Transverse colon (tissue), 4 donors: ENCODE measurements around the gene TNC. TPM values are rescaled to one million over a fixed set of nuclear protein-coding genes. Genes with fewer than 3 reads are reported as not detected.

Experiments
- DNase-seq: peaks from one replicate; pipeline ENCODE4 v3.0.0-alpha.2; 2019
- H3K27ac ChIP-seq, 4 donors: fragments of 200-600 bp; sonication (generic); 2 replicates each; pipeline ENCODE4 v1.5.1; 2016 to 2018; ENCODE audit warnings: inconsistent platforms in 4 of 4
- H3K27me3 ChIP-seq: fragments of 200-600 bp; sonication (generic); 2 replicates; pipeline ENCODE4 v1.5.1; 2017; ENCODE audit warnings: inconsistent platforms
- H3K36me3 ChIP-seq, 4 donors: fragments of 200-600 bp; sonication (generic); 2 replicates each; pipeline ENCODE4 v1.5.1; 2017 to 2019; ENCODE audit warnings: inconsistent platforms in 4 of 4
- H3K4me1 ChIP-seq, 4 donors: fragments of 200-600 bp; sonication (generic); 2 replicates each; pipeline ENCODE4 v1.5.1; 2017 to 2020; ENCODE audit warnings: inconsistent platforms in 4 of 4
- H3K4me3 ChIP-seq, 4 donors: fragments of 200-600 bp; sonication (generic); 1 replicate in 1 of 4; 2 replicates in 3 of 4; pipeline versions ENCODE4 v1.5.1 to v1.6.1; 2017 to 2019; ENCODE audit warnings: inconsistent platforms in 4 of 4
- H3K9me3 ChIP-seq, 2 donors: fragments of 200-600 bp; sonication (generic); 2 replicates each; pipeline ENCODE4 v1.5.1; 2017 to 2019; ENCODE audit warnings: inconsistent platforms in 2 of 2
- EP300 ChIP-seq: sonication (generic); formaldehyde crosslinking; IDR thresholded peaks from one replicate; pipeline ENCODE4 v1.6.1; 2017; ENCODE audit warnings: antibody characterized with exemption, low read depth
- POLR2A ChIP-seq: fragments of 450-650 bp; IDR thresholded peaks from one replicate; pipeline ENCODE4 v1.6.1; 2016; ENCODE audit warnings: antibody characterized with exemption, mild to moderate bottlenecking, moderate library complexity
- POLR2AphosphoS5 ChIP-seq, 3 donors: sonication (generic); formaldehyde crosslinking; IDR thresholded peaks; one replicate each; pipeline ENCODE4 v1.6.1; 2016; ENCODE audit warnings: antibody characterized with exemption in 3 of 3
- WGBS, 2 donors: methylation state at CpG; one replicate each; pipeline ENCODE4 v1.1.5; 2018; ENCODE audit warnings: low coverage in 1 of 2; 5-methylcytosine and 5-hydroxymethylcytosine counted together
- in situ Hi-C, 4 donors: fragments of 200-750 bp; cut with MboI; loops; one replicate each; pipeline versions ENCODE4 v1.15.0 to v1.15.1; 2017; ENCODE audit warnings: low sequenced_read_pairs in 3 of 4, low pct_ligation_motif_present in 1 of 4, low pct_unique_long_range_greater_than_20kb in 1 of 4
- intact Hi-C: fragments of 100-400 bp; cut with DNase I; formaldehyde crosslinking; loops from one replicate; pipeline ENCODE4 v1.15.1; 2023; ENCODE audit warnings: low total_unique reads
- total RNA-seq, 4 donors: library from RNA; depleted of rRNA; stranded (reverse); fragments of >200 nt; gene quantifications; one replicate each; pipeline ENCODE4 v1.1.0, GENCODE V29; 2016
- TF ChIP-seq, protein P1 (sequence below), 5 experiments: fragments of 200-600 bp in 3 of 5; fragments of 450-650 bp in 2 of 5; sonication (generic) in 3 of 5; IDR thresholded peaks; 1 replicate in 2 of 5; 2 replicates in 3 of 5; pipeline ENCODE4 v1.5.1; 2016 to 2017; ENCODE audit warnings: antibody characterized with exemption in 5 of 5, inconsistent platforms in 3 of 5, mild to moderate bottlenecking in 2 of 5, moderate library complexity in 1 of 5

The TNC gene
- total RNA-seq, 4 donors from 2014 or later, result 29.4 to 316 (median 61.9) TPM

DNA sequence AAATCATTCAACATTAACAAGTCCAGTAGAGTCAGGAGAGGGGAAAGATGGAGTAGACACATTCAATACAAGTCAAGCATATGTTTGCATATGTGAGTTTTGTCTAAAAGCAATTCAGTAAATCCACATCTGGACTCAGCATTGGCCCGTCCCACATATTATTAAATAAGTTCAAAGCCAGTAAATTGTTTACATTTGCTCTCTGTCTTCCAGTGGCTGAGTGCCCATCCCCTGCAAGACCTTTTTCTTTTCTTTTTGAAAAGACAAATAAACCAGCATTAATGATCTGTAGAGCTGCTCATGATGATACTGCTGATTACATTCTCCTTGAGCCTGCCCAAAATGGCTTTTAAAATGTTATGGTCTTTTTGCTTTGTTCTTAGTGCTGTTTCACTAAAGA lies 71.1 kb downstream of the TNC start:
- H3K9me3 ChIP-seq, result no peaks in the 10 kb centered on the region
- in situ Hi-C loops, result no loop called here
- H3K4me3 ChIP-seq, result no peak overlapping the region
- H3K27ac ChIP-seq, result peak overlapping the region; percentile 3 to 62 (median 34)
- WGBS, 2 donors, result 71 to 75% methylated on average over 1 of the region's 1 CpG
- H3K4me1 ChIP-seq, result peaks cover 0 to 3% (median 0%) of the 10 kb centered on the region in 4 donors
- intact Hi-C loops, result no loop called here
- H3K36me3 ChIP-seq, result no peaks in the 10 kb centered on the region
- no peak for TF ChIP-seq EP300
- TF ChIP-seq, protein P1, sequence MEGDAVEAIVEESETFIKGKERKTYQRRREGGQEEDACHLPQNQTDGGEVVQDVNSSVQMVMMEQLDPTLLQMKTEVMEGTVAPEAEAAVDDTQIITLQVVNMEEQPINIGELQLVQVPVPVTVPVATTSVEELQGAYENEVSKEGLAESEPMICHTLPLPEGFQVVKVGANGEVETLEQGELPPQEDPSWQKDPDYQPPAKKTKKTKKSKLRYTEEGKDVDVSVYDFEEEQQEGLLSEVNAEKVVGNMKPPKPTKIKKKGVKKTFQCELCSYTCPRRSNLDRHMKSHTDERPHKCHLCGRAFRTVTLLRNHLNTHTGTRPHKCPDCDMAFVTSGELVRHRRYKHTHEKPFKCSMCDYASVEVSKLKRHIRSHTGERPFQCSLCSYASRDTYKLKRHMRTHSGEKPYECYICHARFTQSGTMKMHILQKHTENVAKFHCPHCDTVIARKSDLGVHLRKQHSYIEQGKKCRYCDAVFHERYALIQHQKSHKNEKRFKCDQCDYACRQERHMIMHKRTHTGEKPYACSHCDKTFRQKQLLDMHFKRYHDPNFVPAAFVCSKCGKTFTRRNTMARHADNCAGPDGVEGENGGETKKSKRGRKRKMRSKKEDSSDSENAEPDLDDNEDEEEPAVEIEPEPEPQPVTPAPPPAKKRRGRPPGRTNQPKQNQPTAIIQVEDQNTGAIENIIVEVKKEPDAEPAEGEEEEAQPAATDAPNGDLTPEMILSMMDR (IDR thresholded peaks at IDR 0.05), result no peak
- TF ChIP-seq POLR2AphosphoS5 (IDR thresholded peaks at IDR 0.05), result no peak
- no peak for TF ChIP-seq POLR2A
- DNase-seq, result no peak
- no peaks in the 10 kb centered on the region for H3K27me3 ChIP-seq

DNA sequence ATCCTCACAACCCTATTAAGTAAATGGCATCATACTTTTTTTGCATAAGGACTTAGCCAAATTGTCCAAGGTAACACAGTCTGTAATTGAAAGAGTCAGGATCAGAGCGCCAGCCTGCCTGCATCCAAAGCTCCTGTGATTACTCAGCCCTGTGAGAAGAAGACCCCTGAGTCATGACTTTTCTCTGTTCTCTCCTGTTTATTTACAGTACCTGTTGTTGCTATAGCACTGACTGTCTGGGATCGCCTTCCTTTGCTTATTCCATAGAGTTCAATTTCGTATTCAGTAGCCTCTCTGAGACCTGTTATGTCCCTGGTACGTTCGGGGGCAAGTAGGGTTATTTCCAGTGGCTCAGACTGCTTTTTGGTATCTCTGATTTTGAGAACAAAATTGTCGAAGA lies 71.8 kb downstream of the TNC start:
- Histone ChIP-seq H3K27me3 (no peaks in the 10 kb centered on the region), H3K4me1 (peaks cover 0 to 3% (median 0%) of the 10 kb centered on the region in 4 donors), H3K4me3 (no peak overlapping the region), H3K27ac (peak overlapping the region; percentile 3 to 62 (median 34)), H3K36me3 (no peaks in the 10 kb centered on the region), H3K9me3 (no peaks in the 10 kb centered on the region)
- 89 to 90% methylated on average over 6 of the region's 6 CpGs for WGBS, 2 donors
- in situ Hi-C loops, result no loop called here
- TF ChIP-seq POLR2AphosphoS5 (IDR thresholded peaks at IDR 0.05), result no peak
- TF ChIP-seq EP300, result no peak
- TF ChIP-seq, protein P1 (IDR thresholded peaks at IDR 0.05), result no peak
- TF ChIP-seq POLR2A, result no peak
- intact Hi-C loops, result no loop called here
- DNase-seq, result no peak

DNA sequence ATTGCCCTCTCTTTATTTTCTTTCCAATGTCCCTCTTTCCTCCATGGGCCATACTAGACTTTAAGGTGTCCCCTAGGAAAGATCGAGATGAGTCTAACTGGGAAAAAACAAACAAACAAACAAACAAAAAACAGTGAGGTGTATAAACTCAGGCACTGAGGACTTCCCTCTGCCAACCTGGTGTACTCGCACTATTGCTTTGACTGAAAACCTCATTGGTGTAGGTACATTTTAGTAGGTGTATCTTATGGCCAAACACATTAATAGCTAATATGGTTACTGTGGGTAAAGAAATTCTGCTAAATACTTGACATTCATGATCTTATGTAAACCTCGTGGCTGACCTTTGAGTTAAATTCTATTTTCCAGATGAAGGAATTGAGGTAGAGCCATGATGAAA lies 74.3 kb downstream of the TNC start:
- Histone ChIP-seq H3K27me3 (no peaks in the 10 kb centered on the region), H3K27ac (peak overlapping the region; percentile 36 to 62 (median 39)), H3K9me3 (no peaks in the 10 kb centered on the region), H3K36me3 (no peaks in the 10 kb centered on the region), H3K4me3 (no peak overlapping the region), H3K4me1 (peaks cover 0 to 10% (median 6%) of the 10 kb centered on the region in 4 donors)
- in situ Hi-C loops, result no loop called here
- TF ChIP-seq POLR2AphosphoS5 (IDR thresholded peaks at IDR 0.05), result no peak
- no peak for TF ChIP-seq POLR2A
- intact Hi-C loops, result no loop called here
- WGBS, 2 donors, result 68 to 80% methylated on average over 3 of the region's 3 CpGs
- DNase-seq, result no peak

DNA sequence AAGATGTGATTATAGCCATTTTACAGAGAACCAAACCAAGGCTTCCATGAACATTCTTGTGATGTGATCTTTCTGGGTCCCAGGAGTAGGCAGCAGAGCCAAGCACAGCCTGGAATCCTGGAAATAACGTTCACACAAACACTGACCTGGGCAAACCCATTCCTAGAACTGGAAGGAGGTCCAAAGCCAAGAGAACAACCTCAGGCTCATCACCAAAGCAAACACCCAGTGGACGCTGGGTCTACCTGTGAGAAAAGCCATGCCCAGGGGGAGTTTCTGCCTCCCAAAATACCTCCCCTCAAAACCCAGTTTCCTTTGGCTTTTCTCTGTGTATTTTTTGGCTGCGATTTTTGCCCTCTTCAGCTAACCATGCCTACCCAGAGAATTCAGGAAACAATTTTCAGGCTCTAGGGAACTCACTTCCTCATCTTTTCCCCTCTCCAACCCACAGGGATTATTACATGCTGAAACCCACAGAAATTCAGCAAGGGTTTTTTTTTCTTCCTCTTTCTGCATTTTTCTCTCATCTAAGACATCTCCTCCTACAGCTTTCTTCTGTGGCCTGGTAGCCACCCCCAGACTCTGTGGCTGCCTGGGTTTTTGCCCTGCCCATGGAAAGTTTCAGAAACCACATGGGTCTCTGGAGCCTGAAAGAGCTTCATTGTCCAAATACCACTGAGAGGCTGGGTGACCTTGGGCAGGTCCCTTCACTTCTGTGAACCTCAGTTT lies 75.0 kb downstream of the TNC start:
- intact Hi-C loops, result no loop called here
- no peak for DNase-seq
- 53 to 71% methylated on average over 1 to 3 of the region's 3 CpGs for WGBS, 2 donors
- Histone ChIP-seq H3K4me1 (peaks cover 0 to 10% (median 6%) of the 10 kb centered on the region in 4 donors), H3K9me3 (no peaks in the 10 kb centered on the region), H3K36me3 (no peaks in the 10 kb centered on the region), H3K4me3 (no peak overlapping the region), H3K27ac (peak overlapping the region; percentile 36 to 62 (median 39)), H3K27me3 (no peaks in the 10 kb centered on the region)
- in situ Hi-C loops, result no loop called here
- no peak for TF ChIP-seq POLR2AphosphoS5 (IDR thresholded peaks at IDR 0.05)
- TF ChIP-seq, protein P1 (IDR thresholded peaks at IDR 0.05), result no peak
- no peak for TF ChIP-seq POLR2A
- TF ChIP-seq EP300, result no peak
